Measurements from ENCODE around the gene GRIK3.

DNA sequence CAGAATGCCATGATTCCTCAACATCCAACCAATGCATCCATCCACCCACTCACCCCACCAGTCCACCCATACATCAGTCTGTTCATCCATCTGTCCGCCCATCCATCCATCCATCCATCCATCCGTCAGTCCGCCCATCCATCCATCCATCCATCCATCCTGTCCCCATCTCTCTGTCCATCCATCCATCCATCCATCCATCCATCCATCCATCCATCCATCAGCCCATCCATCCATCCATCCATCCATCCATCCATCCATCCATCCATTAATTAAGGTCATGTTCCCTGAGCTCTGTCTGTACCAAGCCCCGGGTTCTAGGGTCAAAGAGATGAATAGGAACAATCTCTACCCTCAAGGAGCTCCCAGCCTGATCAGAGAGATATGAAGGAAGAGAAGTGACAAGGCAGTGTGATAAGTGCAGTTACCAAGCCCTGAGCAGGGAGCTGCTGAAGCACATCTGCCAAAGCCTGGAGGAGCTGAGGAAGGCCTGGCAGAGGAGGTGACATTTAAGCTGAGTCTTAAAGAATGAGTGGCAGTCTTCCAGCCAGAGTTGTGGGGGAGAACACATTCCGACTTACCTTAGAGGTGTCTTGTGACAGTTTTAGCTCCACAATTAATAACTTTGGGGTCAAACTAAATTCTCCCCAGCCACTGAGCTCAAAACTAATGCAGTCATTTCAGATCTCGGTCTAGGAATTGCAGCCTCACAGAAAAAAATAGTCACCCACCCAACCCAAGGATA lies 47.9 kb downstream of the GRIK3 start:
- TF ChIP-seq, protein P1, sequence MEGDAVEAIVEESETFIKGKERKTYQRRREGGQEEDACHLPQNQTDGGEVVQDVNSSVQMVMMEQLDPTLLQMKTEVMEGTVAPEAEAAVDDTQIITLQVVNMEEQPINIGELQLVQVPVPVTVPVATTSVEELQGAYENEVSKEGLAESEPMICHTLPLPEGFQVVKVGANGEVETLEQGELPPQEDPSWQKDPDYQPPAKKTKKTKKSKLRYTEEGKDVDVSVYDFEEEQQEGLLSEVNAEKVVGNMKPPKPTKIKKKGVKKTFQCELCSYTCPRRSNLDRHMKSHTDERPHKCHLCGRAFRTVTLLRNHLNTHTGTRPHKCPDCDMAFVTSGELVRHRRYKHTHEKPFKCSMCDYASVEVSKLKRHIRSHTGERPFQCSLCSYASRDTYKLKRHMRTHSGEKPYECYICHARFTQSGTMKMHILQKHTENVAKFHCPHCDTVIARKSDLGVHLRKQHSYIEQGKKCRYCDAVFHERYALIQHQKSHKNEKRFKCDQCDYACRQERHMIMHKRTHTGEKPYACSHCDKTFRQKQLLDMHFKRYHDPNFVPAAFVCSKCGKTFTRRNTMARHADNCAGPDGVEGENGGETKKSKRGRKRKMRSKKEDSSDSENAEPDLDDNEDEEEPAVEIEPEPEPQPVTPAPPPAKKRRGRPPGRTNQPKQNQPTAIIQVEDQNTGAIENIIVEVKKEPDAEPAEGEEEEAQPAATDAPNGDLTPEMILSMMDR (IDR thresholded peaks at IDR 0.05; ENCODE audit: low read depth, low read length, missing input control): no peak
- TF ChIP-seq YY1 (IDR thresholded peaks at IDR 0.05) (no peak), GABPA (IDR thresholded peaks at IDR 0.05 in 1 of 2, conservative IDR thresholded peaks at IDR 0.05 in 1 of 2) (no peak), MAX (IDR thresholded peaks at IDR 0.05) (no peak), ZBTB33 (IDR thresholded peaks at IDR 0.05) (no peak), HNF4A (conservative IDR thresholded peaks at IDR 0.05) (no peak), SP1 (IDR thresholded peaks at IDR 0.05) (no peak), RXRA (IDR thresholded peaks at IDR 0.05) (no peak), JUND (IDR thresholded peaks at IDR 0.05) (no peak), RAD21 (IDR thresholded peaks at IDR 0.05) (no peak)

Measured in liver (tissue), 3 donors.